GM18861 (cell line): ENCODE data around the gene YPEL2.
A peak's percentile ranks its signal among the peaks of the same experiment; 100 is the strongest.

ENCODE experiments used
- ATAC-seq: cut with Tn5 transposase; IDR thresholded peaks from one replicate; pipeline ENCODE4 v1.9.1; 2021; ENCODE audit not compliant: unreplicated experiment

The YPEL2 gene

GRCh38 chr17:59356543-59357218 is 25.2 kb downstream of the YPEL2 start:
- no peak for ATAC-seq

DNA sequence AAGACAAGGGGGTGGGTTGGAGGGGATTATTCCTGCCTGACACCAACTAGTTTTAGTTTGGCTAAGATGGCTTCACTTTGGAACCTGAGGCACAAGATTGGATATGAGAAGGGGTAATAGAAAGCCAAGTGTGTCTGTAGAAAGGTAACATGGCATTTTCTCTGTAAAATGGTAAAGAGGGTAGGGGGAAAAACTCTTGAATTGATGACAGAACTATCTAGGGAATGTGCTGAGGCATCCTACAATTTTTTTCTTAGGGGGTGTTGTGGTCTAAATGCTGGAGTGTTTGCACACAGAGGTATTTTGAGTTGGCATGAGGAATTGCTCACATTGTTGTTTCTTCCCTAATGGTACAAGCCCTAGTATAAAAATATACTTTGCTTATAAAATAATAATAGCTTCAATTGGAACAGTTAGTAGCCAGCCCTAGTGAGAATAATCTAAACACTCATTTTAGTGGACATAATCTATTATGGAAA is 25.8 kb downstream of the YPEL2 start:
- ATAC-seq, result no peak

DNA sequence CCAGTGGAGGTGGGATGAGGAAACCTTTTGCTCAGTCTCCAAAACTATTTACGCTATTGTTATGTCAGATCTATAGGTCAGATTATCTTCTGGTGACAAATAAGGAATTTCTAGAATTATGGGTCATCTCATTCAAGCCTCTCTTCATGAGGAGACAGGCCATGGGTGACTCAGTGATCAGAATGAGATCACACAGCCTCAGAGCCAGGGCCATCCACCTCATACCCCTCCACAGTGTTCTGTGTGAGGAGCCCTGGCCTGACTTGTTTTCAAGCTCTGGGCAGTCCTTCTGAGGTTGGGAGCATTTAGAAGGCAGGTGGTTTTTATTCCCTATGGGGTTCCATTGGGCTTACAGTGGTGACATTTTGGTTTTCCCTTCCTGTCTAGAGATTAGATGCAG is 26.5 kb downstream of the YPEL2 start:
- ATAC-seq, result no peak

DNA sequence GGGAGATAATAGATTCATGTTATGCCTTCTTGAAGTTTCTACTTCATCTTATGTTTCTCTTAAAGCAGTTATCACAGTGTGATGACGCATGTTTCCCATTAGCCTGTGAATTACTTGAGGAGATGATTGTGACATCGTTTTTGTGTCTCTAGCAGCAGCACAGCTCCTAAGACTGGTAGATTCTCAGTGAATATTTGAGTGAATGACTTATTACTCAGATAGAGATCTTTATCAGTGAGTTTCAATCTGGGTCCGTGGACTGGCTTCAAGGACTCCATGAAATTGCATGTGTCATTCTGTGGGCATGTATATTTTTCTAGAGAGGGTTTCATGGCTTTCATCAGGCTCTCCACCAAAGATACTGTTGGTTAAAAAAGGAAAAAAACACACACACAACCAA is 29.9 kb downstream of the YPEL2 start:
- ATAC-seq, result no peak

- peak; percentile 72 for ATAC-seq
Measured at GRCh38 chr17:59361916-59362810, 30.7 kb downstream of the YPEL2 start.

DNA sequence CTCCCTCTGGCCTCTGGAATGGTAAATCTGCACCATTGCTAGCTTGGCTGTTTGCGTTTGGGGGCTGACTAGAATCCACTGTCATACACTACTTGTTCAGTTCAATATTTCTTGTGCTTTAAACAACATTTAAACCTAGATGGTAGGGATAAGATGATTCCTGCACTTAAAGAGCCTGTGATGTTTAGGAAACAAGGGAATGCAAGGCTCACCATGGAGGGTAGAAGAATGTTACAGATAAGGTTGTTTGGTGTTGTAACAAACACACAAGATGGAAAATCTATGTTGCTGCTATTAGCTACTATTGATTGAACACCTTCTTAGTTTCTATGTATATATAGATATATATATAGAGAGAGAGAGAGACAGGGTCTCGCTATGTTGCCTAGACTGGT is 31.4 kb downstream of the YPEL2 start:
- no peak for ATAC-seq

- ATAC-seq, result no peak
Measured at GRCh38 chr17:59365383-59365981, 34.0 kb downstream of the YPEL2 start.

DNA sequence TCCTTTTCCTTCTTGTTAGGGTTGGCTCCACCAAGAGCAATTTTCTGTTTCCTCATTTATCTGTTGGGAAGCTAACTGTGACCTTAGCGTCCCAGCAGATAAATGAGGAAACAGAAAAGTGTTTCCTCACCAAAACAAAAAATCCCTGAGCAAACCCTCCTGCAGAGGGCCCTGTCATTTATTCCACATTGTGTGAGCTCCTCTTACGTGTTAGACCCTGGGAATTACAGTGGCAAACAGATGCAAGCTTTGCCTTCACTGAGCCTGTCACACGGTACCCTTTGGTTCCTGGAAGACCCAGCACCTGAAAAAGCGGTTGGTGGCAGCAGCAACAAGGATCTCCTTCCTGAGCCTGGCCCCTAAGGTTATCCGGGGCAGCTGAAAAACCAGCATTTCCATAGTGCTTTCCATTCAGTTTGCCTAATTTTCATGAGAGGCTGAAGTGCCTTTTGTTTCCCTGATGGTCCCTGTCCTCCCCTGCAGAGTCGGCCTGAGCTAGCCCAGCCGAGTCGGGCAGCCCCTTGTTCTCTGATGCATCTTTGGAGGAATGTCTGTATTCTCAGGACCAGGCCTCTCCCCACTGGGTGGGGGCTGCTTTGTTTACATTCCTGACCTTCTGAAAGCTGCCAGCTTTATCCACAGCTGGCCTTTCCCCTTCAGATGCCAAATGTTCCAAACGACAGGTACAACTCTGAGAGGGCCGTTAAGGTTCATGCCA is 34.7 kb downstream of the YPEL2 start:
- no peak for ATAC-seq

DNA sequence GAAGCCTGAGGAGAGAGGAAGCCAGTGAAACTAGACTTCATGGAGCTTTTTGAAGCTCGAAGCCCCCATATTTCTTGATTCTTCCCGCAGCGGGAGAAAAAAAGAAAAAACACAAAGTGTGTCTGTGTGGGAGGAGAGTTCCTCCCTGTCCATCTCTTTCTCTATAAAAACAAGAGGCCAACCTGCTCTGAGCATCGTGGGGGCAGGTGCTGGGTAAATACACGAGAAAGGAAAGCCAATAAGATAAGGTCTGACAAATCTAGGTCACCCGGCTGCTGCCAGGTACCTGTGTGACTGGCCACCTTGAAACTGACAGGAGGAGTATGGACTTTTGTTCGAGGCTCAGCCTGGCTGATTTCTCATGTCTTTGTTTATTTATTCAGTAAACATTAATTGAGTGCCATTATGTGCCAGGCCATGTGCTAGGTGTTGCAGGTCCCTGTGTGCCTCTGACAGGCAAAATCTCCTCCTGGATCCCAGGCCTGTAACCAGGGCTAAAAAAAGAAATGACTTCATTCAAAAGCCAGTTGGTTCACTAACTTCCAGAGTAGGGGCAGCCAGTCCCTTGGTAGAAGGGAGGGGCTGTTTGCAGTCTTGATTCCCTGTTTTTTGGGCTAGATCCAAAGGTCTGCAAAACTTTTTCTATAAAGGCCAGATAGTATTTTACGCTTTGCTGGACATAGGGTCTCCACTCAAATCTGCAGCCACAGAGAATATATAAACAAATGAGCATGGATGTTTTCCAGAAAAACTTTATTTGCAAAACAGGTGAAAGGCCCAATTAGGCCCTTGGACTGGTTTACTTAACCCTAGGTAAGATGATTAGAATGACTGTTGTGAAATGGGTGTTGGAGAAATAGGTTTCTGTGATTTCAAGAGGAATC is 35.6 kb downstream of the YPEL2 start:
- no peak for ATAC-seq

GRCh38 chr17:59367657-59368045 is 36.2 kb downstream of the YPEL2 start:
- ATAC-seq, result no peak

DNA sequence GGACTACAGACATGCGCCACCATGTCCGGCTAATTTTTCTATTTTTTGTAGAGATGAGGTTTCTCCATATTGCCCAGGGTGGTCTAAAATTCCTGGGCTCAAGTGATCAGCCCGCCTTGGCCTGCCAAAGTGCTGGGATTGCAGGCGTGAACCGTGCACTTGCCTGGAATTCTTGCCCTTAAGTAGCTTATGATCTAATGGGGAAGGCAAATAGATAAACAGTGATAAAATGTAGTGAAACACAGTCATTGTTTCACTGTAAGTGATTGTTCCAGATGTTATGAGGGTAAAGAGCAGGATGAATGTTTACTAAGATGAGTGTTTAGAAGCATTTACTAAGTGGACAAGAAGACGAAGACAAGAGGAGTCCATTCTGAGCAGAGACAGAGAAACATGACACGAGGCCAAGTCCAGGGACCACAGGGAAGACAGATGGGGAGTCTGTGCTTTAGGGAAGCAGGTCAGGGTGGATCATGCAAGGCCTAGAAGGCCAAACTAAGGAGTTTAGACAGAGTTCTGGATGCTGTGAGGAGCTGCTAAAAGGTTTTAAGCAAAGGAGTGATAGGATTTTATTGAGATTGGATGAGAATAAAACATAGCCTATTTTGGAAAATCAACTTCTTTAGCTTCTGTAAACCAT is 36.9 kb downstream of the YPEL2 start:
- no peak for ATAC-seq

GRCh38 chr17:59369031-59369975 is 37.8 kb downstream of the YPEL2 start:
- ATAC-seq, result no peak

DNA sequence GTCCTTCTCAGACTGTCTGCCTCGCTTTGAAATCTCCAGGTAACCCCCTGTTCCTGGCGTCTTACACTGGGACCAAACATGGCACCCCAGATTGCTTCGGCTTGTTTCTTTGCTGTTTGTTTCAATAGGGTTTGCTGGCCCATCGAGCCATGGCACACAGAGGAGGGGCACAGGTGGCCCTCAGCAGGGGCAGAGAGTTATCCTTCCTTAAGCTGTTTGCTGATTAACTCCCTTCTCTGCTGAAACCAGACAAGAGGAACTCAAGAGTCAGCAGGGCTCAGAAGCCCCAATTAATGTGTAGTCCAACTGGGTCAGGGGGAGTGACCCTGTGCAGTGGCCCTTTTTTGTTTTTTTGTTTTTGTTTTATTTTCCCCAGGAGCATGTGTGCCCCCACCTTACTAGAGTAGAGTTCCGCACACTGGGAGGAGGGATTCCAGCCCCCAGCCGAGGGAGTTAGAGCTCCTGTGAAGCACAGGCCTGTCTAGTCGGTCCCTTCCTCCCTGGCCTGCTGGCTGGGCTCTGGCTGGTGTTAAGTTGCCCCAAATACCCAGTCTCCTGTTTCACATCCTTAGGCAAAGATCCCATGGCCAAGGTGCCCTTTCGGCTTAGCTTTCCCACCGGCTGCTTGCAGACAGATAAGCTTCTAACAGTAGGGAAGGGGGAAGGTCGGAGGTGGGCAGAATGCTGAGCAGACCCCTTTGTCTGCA is 39.3 kb downstream of the YPEL2 start:
- no peak for ATAC-seq

- ATAC-seq, result no peak
Measured at GRCh38 chr17:59371416-59372100, 40.1 kb downstream of the YPEL2 start.

- peak; percentile 40 for ATAC-seq
Measured at GRCh38 chr17:59372138-59372751, 40.8 kb downstream of the YPEL2 start.

- no peak for ATAC-seq
Measured at GRCh38 chr17:59373882-59374495, 42.5 kb downstream of the YPEL2 start.

GRCh38 chr17:59374612-59375011 is 43.2 kb downstream of the YPEL2 start:
- no peak for ATAC-seq
